KMS-11 (cell line): Measurements from ENCODE around the gene DMBT1.
"Not testable (repeated sequence)": the region's sequence is repeated elsewhere in the genome, so short reads cannot be mapped to it uniquely, and the experiment has no call there.

Experiments
- H2AFZ ChIP-seq: fragments of 200-600 bp; sonication (generic); 2 replicates; pipeline ENCODE4 v1.6.1; 2016; ENCODE audit warnings: antibody characterized with exemption, mixed run types, low read depth
- H3K27ac ChIP-seq: fragments of 200-600 bp; sonication (generic); 2 replicates; pipeline ENCODE4 v1.6.1; 2016; ENCODE audit warnings: mild to moderate bottlenecking, mixed run types
- H3K27me3 ChIP-seq: fragments of 200-600 bp; sonication (generic); 2 replicates; pipeline ENCODE4 v1.6.1; 2017; ENCODE audit warnings: mild to moderate bottlenecking, low read depth, mixed run types, moderate library complexity; ENCODE audit not compliant: insufficient read depth
- H3K36me3 ChIP-seq: fragments of 200-600 bp; sonication (generic); 2 replicates; pipeline ENCODE4 v1.6.1; 2017; ENCODE audit warnings: mild to moderate bottlenecking, mixed run types; ENCODE audit not compliant: insufficient read depth
- H3K4me1 ChIP-seq: fragments of 200-600 bp; sonication (generic); 2 replicates; pipeline ENCODE4 v1.6.1; 2016; ENCODE audit warnings: mild to moderate bottlenecking, low read depth, mixed run types; ENCODE audit not compliant: poor library complexity, severe bottlenecking
- H3K4me2 ChIP-seq: fragments of 200-600 bp; sonication (generic); 2 replicates; pipeline ENCODE4 v1.7.0; 2016; ENCODE audit warnings: mild to moderate bottlenecking, mixed run types
- H3K4me3 ChIP-seq: fragments of 200-600 bp; sonication (generic); IDR thresholded peaks from 2 replicates; pipeline ENCODE4 v1.6.1; 2017; ENCODE audit warnings: low read depth, low read length, mixed read lengths; ENCODE audit not compliant: insufficient read depth
- H3K79me2 ChIP-seq: fragments of 200-600 bp; sonication (generic); 2 replicates; pipeline ENCODE4 v1.6.1; 2016; ENCODE audit warnings: low read depth, mixed run types; ENCODE audit not compliant: insufficient read depth
- H3K9ac ChIP-seq: fragments of 200-600 bp; sonication (generic); 2 replicates; pipeline ENCODE4 v1.6.1; 2016; ENCODE audit warnings: mild to moderate bottlenecking, mixed run types
- H4K20me1 ChIP-seq: fragments of 200-600 bp; sonication (generic); 2 replicates; pipeline ENCODE4 v1.6.1; 2016; ENCODE audit warnings: mild to moderate bottlenecking, mixed run types; ENCODE audit not compliant: insufficient read depth
- CTCF ChIP-seq: fragments of 200-600 bp; sonication (generic); conservative IDR thresholded peaks from 2 replicates; pipeline ENCODE4 v1.6.1; 2017; ENCODE audit warnings: low read depth, mild to moderate bottlenecking, antibody characterized with exemption, low read length, moderate library complexity, mixed read lengths

Gene DMBT1

GRCh38 chr10:122577311-122577885, 16.8 kb downstream of the DMBT1 start:
- no peak overlapping the region for H3K4me2 ChIP-seq
- TF ChIP-seq CTCF, result no peak
- H3K27me3 ChIP-seq, result no peaks in the 10 kb centered on the region
- H2AFZ ChIP-seq, result no peak overlapping the region
- H4K20me1 ChIP-seq, result no peaks in the 10 kb centered on the region
- H3K27ac ChIP-seq, result no peak overlapping the region
- H3K36me3 ChIP-seq, result no peaks in the 10 kb centered on the region
- H3K4me3 ChIP-seq, result no peak overlapping the region
- H3K9ac ChIP-seq, result no peak overlapping the region
- no peaks in the 10 kb centered on the region for H3K4me1 ChIP-seq
- H3K79me2 ChIP-seq, result no peaks in the 10 kb centered on the region

GRCh38 chr10:122586070-122586469, 25.5 kb downstream of the DMBT1 start:
- not testable (repeated sequence) for H3K9ac ChIP-seq, H3K4me2 ChIP-seq, H2AFZ ChIP-seq, H3K27me3 ChIP-seq, H3K79me2 ChIP-seq, H4K20me1 ChIP-seq, H3K4me3 ChIP-seq, H3K27ac ChIP-seq, H3K36me3 ChIP-seq, H3K4me1 ChIP-seq

- H3K27me3 ChIP-seq, result no peaks in the 10 kb centered on the region
- no peak overlapping the region for H3K27ac ChIP-seq
- H3K9ac ChIP-seq, result no peak overlapping the region
- H3K4me3 ChIP-seq, result no peak overlapping the region
- no peaks in the 10 kb centered on the region for H4K20me1 ChIP-seq
- H3K4me2 ChIP-seq, result no peak overlapping the region
- H3K36me3 ChIP-seq, result no peaks in the 10 kb centered on the region
- no peak for TF ChIP-seq CTCF
- no peaks in the 10 kb centered on the region for H3K4me1 ChIP-seq
- H3K79me2 ChIP-seq, result no peaks in the 10 kb centered on the region
- H2AFZ ChIP-seq, result no peak overlapping the region
Measured at GRCh38 chr10:122587098-122587760, 26.7 kb downstream of the DMBT1 start.

- Histone ChIP-seq H3K27me3 (no peaks in the 10 kb centered on the region), H4K20me1 (no peaks in the 10 kb centered on the region), H3K4me2 (no peak overlapping the region), H3K79me2 (no peaks in the 10 kb centered on the region), H3K27ac (no peak overlapping the region), H3K4me1 (no peaks in the 10 kb centered on the region), H2AFZ (no peak overlapping the region), H3K36me3 (no peaks in the 10 kb centered on the region), H3K9ac (no peak overlapping the region), H3K4me3 (no peak overlapping the region)
- no peak for TF ChIP-seq CTCF
Measured at GRCh38 chr10:122588381-122588780, 27.8 kb downstream of the DMBT1 start.

GRCh38 chr10:122590153-122590552, 29.6 kb downstream of the DMBT1 start:
- H3K36me3 ChIP-seq, result no peaks in the 10 kb centered on the region
- H3K4me2 ChIP-seq, result no peak overlapping the region
- no peaks in the 10 kb centered on the region for H3K79me2 ChIP-seq
- H3K4me1 ChIP-seq, result no peaks in the 10 kb centered on the region
- H3K27ac ChIP-seq, result no peak overlapping the region
- TF ChIP-seq CTCF, result no peak
- H3K9ac ChIP-seq, result no peak overlapping the region
- no peak overlapping the region for H2AFZ ChIP-seq
- H4K20me1 ChIP-seq, result no peaks in the 10 kb centered on the region
- no peaks in the 10 kb centered on the region for H3K27me3 ChIP-seq
- no peak overlapping the region for H3K4me3 ChIP-seq
